K562 (cell line): ENCODE results near the gene PCDHB7. TPM values are rescaled to one million over a fixed set of nuclear protein-coding genes. Genes with fewer than 3 reads are reported as not detected.
"Not testable (repeated sequence)": the region's sequence is repeated elsewhere in the genome, so short reads cannot be mapped to it uniquely, and the experiment has no call there.

Experiments
- ATAC-seq: fragments of 200-7000 bp; cut with Tn5 transposase; 3 replicates; pipeline ENCODE4 v1.9.1; 2020; ENCODE audit warnings: moderate library complexity
- BruUV-seq: library from RNA; stranded (reverse); fragments of 400-500 nt; replicated peaks from 2 replicates; lab custom pipeline; 2021; lab: Mats Ljungman, UMichigan
- CTCF ChIA-PET: fragments of 300-600 bp; formaldehyde crosslinking; extraction: SDS; loops from one replicate; lab custom pipeline; 2021; ENCODE audit warnings: low intra/inter-chr PET ratio; lab: Yijun Ruan, JAX
- POLR2A ChIA-PET: fragments of 300-600, 350-650 bp; sonication (Branson Sonifier 250); formaldehyde crosslinking; extraction: SDS; loops from one replicate; lab custom pipeline; 2021; ENCODE audit warnings: antibody characterized with exemption, inconsistent platforms; lab: Yijun Ruan, JAX
- DNase-seq, 4 experiments: peaks; one replicate each; pipeline versions ENCODE4 v3.0.0 to v3.0.0-alpha.2; 2011 to 2018; ENCODE audit warnings: low spot score in 3 of 4, mixed read lengths in 3 of 4; ENCODE audit errors: extremely low read depth in 1 of 4
- FAIRE-seq: peaks from 2 replicates; lab custom pipeline; 2011; peaks lifted over from hg19 to GRCh38; lab: Jason Lieb, UNC
- H2AFZ ChIP-seq: 2 replicates; pipeline ENCODE4 v1.6.0; 2011; ENCODE audit warnings: low read depth, low read length, control low read depth, inconsistent platforms
- H3K27ac ChIP-seq: fragments of 200-600 bp; 3 replicates; pipeline ENCODE4 v1.8.0; 2011; ENCODE audit warnings: low read depth, mild to moderate bottlenecking, control low read depth, inconsistent platforms, low read length, moderate library complexity, mixed read lengths; ENCODE audit errors: extremely low read depth
- H3K27me3 ChIP-seq, 2 experiments: fragments of 300-600 bp in 1 of 2; 2 replicates in 1 of 2; 3 replicates in 1 of 2; pipeline versions ENCODE4 v1.6.0 to v1.8.0; 2011; ENCODE audit warnings: inconsistent platforms in 2 of 2, low read length in 2 of 2, mild to moderate bottlenecking in 1 of 2, mixed read lengths in 1 of 2, moderate library complexity in 1 of 2; ENCODE audit not compliant: control insufficient read depth in 2 of 2, insufficient read depth in 2 of 2
- H3K36me3 ChIP-seq: fragments of 300-600 bp; 3 replicates; pipeline ENCODE4 v1.8.0; 2011; ENCODE audit warnings: mild to moderate bottlenecking, low read length, inconsistent platforms; ENCODE audit not compliant: control insufficient read depth, insufficient read depth
- H3K4me1 ChIP-seq, 2 experiments: fragments of 200-600 bp in 1 of 2; replicated peaks in 1 of 2; 2 replicates in 1 of 2; 3 replicates in 1 of 2; pipeline versions ENCODE4 v1.5.1 to v1.8.0; 2011; ENCODE audit warnings: inconsistent platforms in 2 of 2, low read length in 2 of 2, mild to moderate bottlenecking in 1 of 2, mixed read lengths in 1 of 2, moderate library complexity in 1 of 2; ENCODE audit not compliant: control insufficient read depth in 2 of 2, insufficient read depth in 2 of 2
- H3K4me2 ChIP-seq: 2 replicates; pipeline ENCODE4 v1.6.1; 2011; ENCODE audit warnings: low read length, control low read depth, inconsistent platforms, mixed read lengths; ENCODE audit not compliant: insufficient read depth
- H3K4me3 ChIP-seq: fragments of 200-600 bp; sonication (generic), shearing (Covaris generic); 2 replicates; pipeline ENCODE4 v1.5.1; 2016; ENCODE audit warnings: control low read depth, inconsistent platforms
- H3K79me2 ChIP-seq: fragments of 200-600 bp; 3 replicates; pipeline ENCODE4 v1.8.0; 2011; ENCODE audit warnings: low read length, inconsistent platforms; ENCODE audit not compliant: control insufficient read depth, insufficient read depth
- H3K9ac ChIP-seq, 2 experiments: 2 replicates each; pipeline versions ENCODE4 v1.6.0 to v1.6.1; 2011; ENCODE audit warnings: low read depth in 2 of 2, low read length in 2 of 2, control low read depth in 1 of 2, inconsistent platforms in 1 of 2, mild to moderate bottlenecking in 1 of 2, mixed read lengths in 1 of 2; ENCODE audit not compliant: insufficient read depth in 1 of 2
- H3K9me1 ChIP-seq: one replicate; pipeline ENCODE4 v1.6.0; 2011; ENCODE audit warnings: inconsistent platforms, mild to moderate bottlenecking, low read length, moderate library complexity; ENCODE audit not compliant: control insufficient read depth, insufficient read depth
- H3K9me3 ChIP-seq: replicated peaks from 2 replicates; pipeline ENCODE4 v1.5.1; 2011; ENCODE audit warnings: low read depth, low read length, inconsistent platforms; ENCODE audit not compliant: control insufficient read depth, insufficient read depth
- H4K20me1 ChIP-seq: replicated peaks from 2 replicates; pipeline ENCODE4 v1.6.1; 2011; ENCODE audit warnings: low read length, inconsistent platforms, mixed read lengths; ENCODE audit not compliant: control insufficient read depth, insufficient read depth
- RAD21 ChIP-seq, 2 experiments: fragments of 250-450 bp in 1 of 2; fragments of 450-650 bp in 1 of 2; sonication (Bioruptor Pico) in 1 of 2; formaldehyde crosslinking in 1 of 2; IDR thresholded peaks in 1 of 2; conservative IDR thresholded peaks in 1 of 2; 2 replicates each; pipeline versions ENCODE4 v1.4.0 to v1.8.0; 2020 to 2022; ENCODE audit warnings: mild to moderate bottlenecking in 2 of 2, moderate library complexity in 1 of 2
- TRIM25 ChIP-seq: fragments of 450-650 bp; IDR thresholded peaks from 2 replicates; pipeline ENCODE4 v1.7.0; 2016; ENCODE audit warnings: borderline replicate concordance
- ZNF324 ChIP-seq: fragments of 250-450 bp; sonication (Bioruptor Pico); IDR thresholded peaks from 2 replicates; pipeline ENCODE4 v1.4.0; 2020; ENCODE audit warnings: mild to moderate bottlenecking
- WGBS: fragments of 100-300 bp; shearing (Covaris generic); methylation state at CpG from one replicate; pipeline ENCODE4 v1.1.6; 2016; ENCODE audit warnings: low coverage, mixed read lengths; ENCODE audit not compliant: insufficient coverage; ENCODE audit errors: missing lambda C conversion rate; 5-methylcytosine and 5-hydroxymethylcytosine counted together
- in situ Hi-C: fragments of 300-500 bp; cut with MboI; formaldehyde crosslinking; loops from 4 replicates; pipeline ENCODE4 v1.15.0; 2018; ENCODE audit warnings: inconsistent platforms, mixed read lengths
- intact Hi-C: fragments of 100-400 bp; cut with micrococcal nuclease; formaldehyde crosslinking; loops from 2 replicates; pipeline ENCODE4 v1.14.2; 2022
- polyA plus RNA-seq, 8 experiments: library from polyadenylated mRNA; depleted of rRNA in 4 of 8; stranded (reverse) in 5 of 8; unstranded in 3 of 8; fragments of >200 nt; fragmentation: Nextera tagmentation in 2 of 8; fragmentation: Illumina TruSeq in 1 of 8; extraction: Ambion mirVana in 2 of 8; extraction: Trizol in 1 of 8; gene quantifications; 2 replicates each; pipeline versions ENCODE4 v1.2.1 to v1.2.3, GENCODE V29; 2011 to 2014; ENCODE audit warnings: inconsistent platforms in 1 of 8, missing spikeins in 1 of 8
- total RNA-seq, 7 experiments: library from RNA; depleted of rRNA in 6 of 7; stranded (reverse); fragments of >200 nt in 6 of 7; fragmentation: Illumina TruSeq in 2 of 7; extraction: Trizol in 2 of 7; gene quantifications; 2 replicates each; pipeline versions ENCODE4 v1.2.1 to v1.2.3, GENCODE V29; 2011 to 2021; ENCODE audit warnings: low replicate concordance in 1 of 7
- TF ChIP-seq, protein P1 (sequence below), 3 experiments: IDR thresholded peaks in 2 of 3; conservative IDR thresholded peaks in 1 of 3; 2 replicates each; pipeline ENCODE4 v1.5.1; 2011 to 2012; ENCODE audit warnings: low read length in 3 of 3, mild to moderate bottlenecking in 3 of 3, control low read depth in 2 of 3, improper control_type of control experiment in 1 of 3, inconsistent platforms in 1 of 3, low read depth in 1 of 3, mixed read lengths in 1 of 3, moderate library complexity in 1 of 3; ENCODE audit not compliant: insufficient read depth in 2 of 3

PCDHB7 gene
- total and polyA plus RNA-seq, 9 of the 15 experiments (the other 6 are each of a cell fraction or from before 2014, with no cell fraction given), result not detected

GRCh38 chr5:141175933-141176332, 3.5 kb downstream of the PCDHB7 start (continued):
- TF ChIP-seq TRIM25, result no peak
- no peak for TF ChIP-seq ZNF324 (CRISPR knock-in tag)

- in situ Hi-C loops, intact Hi-C loops, H3K9ac ChIP-seq, POLR2A ChIA-PET, CTCF ChIA-PET, H3K9me1 ChIP-seq, H3K4me1 ChIP-seq: not testable (repeated sequence)
- WGBS, result under 1% methylated on average over 12 of the region's 18 CpGs
- peak; percentile 86 for ATAC-seq
- TF ChIP-seq, protein P1, sequence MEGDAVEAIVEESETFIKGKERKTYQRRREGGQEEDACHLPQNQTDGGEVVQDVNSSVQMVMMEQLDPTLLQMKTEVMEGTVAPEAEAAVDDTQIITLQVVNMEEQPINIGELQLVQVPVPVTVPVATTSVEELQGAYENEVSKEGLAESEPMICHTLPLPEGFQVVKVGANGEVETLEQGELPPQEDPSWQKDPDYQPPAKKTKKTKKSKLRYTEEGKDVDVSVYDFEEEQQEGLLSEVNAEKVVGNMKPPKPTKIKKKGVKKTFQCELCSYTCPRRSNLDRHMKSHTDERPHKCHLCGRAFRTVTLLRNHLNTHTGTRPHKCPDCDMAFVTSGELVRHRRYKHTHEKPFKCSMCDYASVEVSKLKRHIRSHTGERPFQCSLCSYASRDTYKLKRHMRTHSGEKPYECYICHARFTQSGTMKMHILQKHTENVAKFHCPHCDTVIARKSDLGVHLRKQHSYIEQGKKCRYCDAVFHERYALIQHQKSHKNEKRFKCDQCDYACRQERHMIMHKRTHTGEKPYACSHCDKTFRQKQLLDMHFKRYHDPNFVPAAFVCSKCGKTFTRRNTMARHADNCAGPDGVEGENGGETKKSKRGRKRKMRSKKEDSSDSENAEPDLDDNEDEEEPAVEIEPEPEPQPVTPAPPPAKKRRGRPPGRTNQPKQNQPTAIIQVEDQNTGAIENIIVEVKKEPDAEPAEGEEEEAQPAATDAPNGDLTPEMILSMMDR (IDR thresholded peaks at IDR 0.05 in 2 of 3, conservative IDR thresholded peaks at IDR 0.05 in 1 of 3; ENCODE audit: insufficient read depth in 2 of 3, low read depth in 1 of 3, low read length in 3 of 3), result peak in 1 of 3 experiments; percentile 21; a peak in 2 of 6 replicates
- 0 out of 4 replicates have a peak, but pooled peaks of 1 of the 2 experiments have one; percentile 7 for TF ChIP-seq RAD21 (CRISPR knock-in tag; conservative IDR thresholded peaks at IDR 0.05 in 1 of 2, IDR thresholded peaks at IDR 0.05 in 1 of 2)
- TF ChIP-seq, all 486 proteins: peak for 2; not testable (repeated sequence) for 484
- H3K27me3 ChIP-seq, result peaks cover 8 to 19% of the 10 kb centered on the region in 2 experiments; a peak in 3 of 5 replicates
- H3K9me3 ChIP-seq, H2AFZ ChIP-seq, BruUV-seq, H4K20me1 ChIP-seq, H3K4me2 ChIP-seq, H3K4me3 ChIP-seq, H3K36me3 ChIP-seq, H3K27ac ChIP-seq, H3K79me2 ChIP-seq: not testable (repeated sequence)
- peak; percentile 84 for FAIRE-seq
- DNase-seq, result peak in 2 of 4 experiments; percentile 6 to 15
Measured at GRCh38 chr5:141177577-141178191, 5.2 kb downstream of the PCDHB7 start, which contains the start of gene PCDHB8. Gene PCDHB8 (plus strand): TSS chr5:141177790. CDS start chr5:141178035, 245 bp downstream.

DNA sequence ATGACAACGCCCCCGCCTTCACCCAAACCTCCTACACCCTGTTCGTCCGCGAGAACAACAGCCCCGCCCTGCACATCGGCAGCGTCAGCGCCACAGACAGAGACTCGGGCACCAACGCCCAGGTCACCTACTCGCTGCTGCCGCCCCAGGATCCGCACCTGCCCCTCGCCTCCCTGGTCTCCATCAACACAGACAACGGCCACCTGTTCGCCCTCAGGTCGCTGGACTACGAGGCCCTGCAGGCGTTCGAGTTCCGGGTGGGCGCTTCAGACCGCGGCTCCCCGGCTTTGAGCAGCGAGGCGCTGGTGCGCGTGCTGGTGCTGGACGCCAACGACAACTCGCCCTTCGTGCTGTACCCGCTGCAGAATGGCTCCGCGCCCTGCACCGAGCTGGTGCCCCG, 6.9 kb downstream of the PCDHB7 start:
- BruUV-seq, result not testable (repeated sequence)

More for the DNA sequence above, 6.9 kb downstream of the PCDHB7 start:
- FAIRE-seq, H3K4me3 ChIP-seq, CTCF ChIA-PET, H3K79me2 ChIP-seq, DNase-seq, H3K9me3 ChIP-seq, H4K20me1 ChIP-seq, intact Hi-C loops, POLR2A ChIA-PET, ATAC-seq, H3K4me2 ChIP-seq, H3K4me1 ChIP-seq, H2AFZ ChIP-seq, H3K36me3 ChIP-seq, in situ Hi-C loops, H3K9ac ChIP-seq, H3K9me1 ChIP-seq, H3K27ac ChIP-seq: not testable (repeated sequence)
- H3K27me3 ChIP-seq, result peaks cover 8 to 19% of the 10 kb centered on the region in 2 experiments; a peak in 3 of 5 replicates
- 8% methylated on average over 23 of the region's 39 CpGs for WGBS
